HG03097 (cell line): ENCODE data around the gene BRD3OS.

ENCODE experiments used
- ATAC-seq: cut with Tn5 transposase; IDR thresholded peaks from one replicate; pipeline ENCODE4 v1.9.1; 2021; ENCODE audit not compliant: unreplicated experiment, low FRiP score

The BRD3OS gene

GRCh38 chr9:134024828-134025605, at the start of gene BRD3OS:
Gene BRD3OS, plus strand, starts transcription at chr9:134025481. Its CDS starts 1,267 bp downstream, at chr9:134026748.
- ATAC-seq: peak; percentile 79

GRCh38 chr9:133975511-133975910, 49.8 kb upstream of the BRD3OS start:
- no peak for ATAC-seq

- ATAC-seq: no peak
Measured at GRCh38 chr9:133976191-133976861, 49.0 kb upstream of the BRD3OS start.

- no peak for ATAC-seq
Measured at GRCh38 chr9:133976887-133977286, 48.4 kb upstream of the BRD3OS start.

- ATAC-seq: no peak
Measured at GRCh38 chr9:133977421-133978201, 47.7 kb upstream of the BRD3OS start.

- no peak for ATAC-seq
Measured at GRCh38 chr9:133978226-133978898, 46.9 kb upstream of the BRD3OS start.

GRCh38 chr9:133978899-133979272, 46.4 kb upstream of the BRD3OS start:
- ATAC-seq: no peak

- no peak for ATAC-seq
Measured at GRCh38 chr9:133979273-133979920, 45.9 kb upstream of the BRD3OS start.

GRCh38 chr9:133979921-133980863, 45.1 kb upstream of the BRD3OS start:
- no peak for ATAC-seq

- no peak for ATAC-seq
Measured at GRCh38 chr9:133980864-133981588, 44.3 kb upstream of the BRD3OS start.

GRCh38 chr9:133981589-133981957, 43.7 kb upstream of the BRD3OS start:
- ATAC-seq: no peak

- no peak for ATAC-seq
Measured at GRCh38 chr9:133981958-133982681, 43.2 kb upstream of the BRD3OS start.

GRCh38 chr9:133982971-133983720, 42.1 kb upstream of the BRD3OS start:
- ATAC-seq: no peak

- ATAC-seq: no peak
Measured at GRCh38 chr9:133986061-133986460, 39.2 kb upstream of the BRD3OS start.

- ATAC-seq: no peak
Measured at GRCh38 chr9:133986774-133987445, 38.4 kb upstream of the BRD3OS start.

GRCh38 chr9:133987446-133987788, 37.9 kb upstream of the BRD3OS start:
- no peak for ATAC-seq
